HepG2 (cell line): ENCODE results near the gene PROC. TPM values are rescaled to one million over a fixed set of nuclear protein-coding genes. Genes with fewer than 3 reads are reported as not detected.

Experiments
- KDM6A ChIP-seq: IDR thresholded peaks from 2 replicates; pipeline ENCODE4 v1.6.1; 2016; ENCODE audit warnings: low read depth
- KLF6 ChIP-seq: IDR thresholded peaks from 2 replicates; pipeline ENCODE4 v1.8.0; 2016; ENCODE audit warnings: missing biosample characterization, missing genetic modification reagents
- RCOR2 ChIP-seq: IDR thresholded peaks from 2 replicates; pipeline ENCODE4 v1.6.1; 2016; ENCODE audit warnings: missing biosample characterization, missing genetic modification reagents
- RXRB ChIP-seq: IDR thresholded peaks from 2 replicates; pipeline ENCODE4 v1.6.1; 2016; ENCODE audit warnings: borderline replicate concordance, missing genetic modification reagents, missing compliant biosample characterization
- SIX4 ChIP-seq: sonication (generic); formaldehyde crosslinking; IDR thresholded peaks from 2 replicates; pipeline ENCODE4 v1.4.0; 2020; ENCODE audit warnings: missing genetic modification reagents
- ZFP36L1 ChIP-seq: sonication (generic); formaldehyde crosslinking; IDR thresholded peaks from 2 replicates; pipeline ENCODE4 v1.8.0; 2022; ENCODE audit warnings: mild to moderate bottlenecking, missing genetic modification reagents, moderate library complexity
- ZNF354B ChIP-seq: sonication (generic); formaldehyde crosslinking; IDR thresholded peaks from 2 replicates; pipeline ENCODE4 v1.8.0; 2022; ENCODE audit warnings: mild to moderate bottlenecking, missing genetic modification reagents
- ZSCAN21 ChIP-seq: sonication (generic); formaldehyde crosslinking; IDR thresholded peaks from 2 replicates; pipeline ENCODE4 v1.8.0; 2022; ENCODE audit warnings: mild to moderate bottlenecking, missing genetic modification reagents, moderate library complexity, borderline replicate concordance
- polyA plus RNA-seq, 8 experiments: library from polyadenylated mRNA; depleted of rRNA in 3 of 8; stranded (reverse) in 7 of 8; unstranded in 1 of 8; fragments of >200 nt; fragmentation: Illumina TruSeq in 4 of 8; extraction: Trizol in 4 of 8; gene quantifications; 2 replicates each; pipeline versions ENCODE4 v1.2.1 to v1.2.3, GENCODE V29; 2011 to 2016; ENCODE audit warnings: low read depth in 4 of 8, missing spikeins in 1 of 8, mixed read lengths in 1 of 8; ENCODE audit not compliant: insufficient read depth in 1 of 8
- total RNA-seq, 5 experiments: library from RNA; depleted of rRNA; stranded (reverse); fragments of >200 nt; fragmentation: Illumina TruSeq; extraction: Trizol; gene quantifications; 2 replicates each; pipeline ENCODE4 v1.2.3, GENCODE V29; 2016; ENCODE audit warnings: low read depth in 1 of 5
- TF ChIP-seq, protein P1 (sequence below): sonication (generic); formaldehyde crosslinking; IDR thresholded peaks from 2 replicates; pipeline ENCODE4 v1.9.0; 2021; ENCODE audit warnings: mild to moderate bottlenecking, missing genetic modification reagents
- TF ChIP-seq, protein P2 (sequence below): sonication (generic); formaldehyde crosslinking; IDR thresholded peaks from 2 replicates; pipeline ENCODE4 v1.4.0; 2020; ENCODE audit warnings: mild to moderate bottlenecking, missing genetic modification reagents
- TF ChIP-seq, protein P3 (sequence below): sonication (generic); formaldehyde crosslinking; IDR thresholded peaks from 2 replicates; pipeline ENCODE4 v1.5.0; 2020; ENCODE audit warnings: mild to moderate bottlenecking, low read depth, missing genetic modification reagents, borderline replicate concordance
- TF ChIP-seq, protein P4 (sequence below): sonication (generic); formaldehyde crosslinking; IDR thresholded peaks from 2 replicates; pipeline ENCODE4 v1.5.0; 2020; ENCODE audit warnings: missing genetic modification reagents
- TF ChIP-seq, protein P5 (sequence below): sonication (generic); formaldehyde crosslinking; IDR thresholded peaks from 2 replicates; pipeline ENCODE4 v1.5.1; 2020; ENCODE audit warnings: missing genetic modification reagents, mild to moderate bottlenecking, borderline replicate concordance

Gene PROC
- total and polyA plus RNA-seq, 2 of the 13 experiments (the other 11 are each of a cell fraction or from before 2014, with no cell fraction given), result 134 to 185 TPM

DNA sequence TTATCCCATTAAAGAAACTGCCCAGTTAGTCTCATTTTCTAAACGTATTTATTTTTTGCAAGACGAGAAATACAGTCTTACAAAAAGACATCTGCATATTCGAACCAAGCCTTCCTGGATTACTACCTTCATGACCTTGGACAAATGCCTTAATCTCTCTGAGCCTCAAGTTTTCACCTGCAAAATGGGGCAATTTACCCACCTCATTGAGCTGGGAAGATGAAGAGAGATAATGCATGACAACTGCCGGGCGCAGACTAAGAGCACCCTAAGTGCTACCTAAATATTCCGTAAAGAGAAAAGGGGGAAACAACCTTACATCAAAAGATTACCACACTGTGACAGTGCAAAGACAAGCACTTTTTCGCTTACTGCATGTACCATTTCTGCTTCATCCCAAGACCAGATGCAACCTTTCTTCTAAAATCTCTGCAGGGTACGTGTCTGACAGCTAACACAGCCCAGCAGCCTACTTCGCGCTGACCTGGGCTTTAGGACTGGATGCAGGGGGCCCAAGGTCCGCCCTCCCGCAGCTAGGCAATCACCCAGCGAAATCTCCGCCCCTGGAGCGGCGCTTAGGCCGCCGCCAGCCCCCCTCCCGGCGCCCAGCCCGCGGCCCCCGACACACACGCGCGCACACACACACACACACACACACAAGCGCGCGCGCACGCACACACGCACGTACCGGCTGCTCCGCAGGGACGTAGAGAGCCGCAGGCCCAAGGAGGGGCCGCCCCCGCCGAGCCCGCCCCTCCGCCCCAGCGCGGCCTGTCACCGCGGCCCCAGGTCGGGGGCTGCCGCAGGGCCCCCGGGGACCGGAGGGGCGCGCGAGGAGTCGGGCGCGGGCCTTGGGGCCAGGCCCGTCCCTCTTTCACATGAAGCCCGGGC, 31.2 kb upstream of the PROC start (continued):
- TF ChIP-seq, protein P1, sequence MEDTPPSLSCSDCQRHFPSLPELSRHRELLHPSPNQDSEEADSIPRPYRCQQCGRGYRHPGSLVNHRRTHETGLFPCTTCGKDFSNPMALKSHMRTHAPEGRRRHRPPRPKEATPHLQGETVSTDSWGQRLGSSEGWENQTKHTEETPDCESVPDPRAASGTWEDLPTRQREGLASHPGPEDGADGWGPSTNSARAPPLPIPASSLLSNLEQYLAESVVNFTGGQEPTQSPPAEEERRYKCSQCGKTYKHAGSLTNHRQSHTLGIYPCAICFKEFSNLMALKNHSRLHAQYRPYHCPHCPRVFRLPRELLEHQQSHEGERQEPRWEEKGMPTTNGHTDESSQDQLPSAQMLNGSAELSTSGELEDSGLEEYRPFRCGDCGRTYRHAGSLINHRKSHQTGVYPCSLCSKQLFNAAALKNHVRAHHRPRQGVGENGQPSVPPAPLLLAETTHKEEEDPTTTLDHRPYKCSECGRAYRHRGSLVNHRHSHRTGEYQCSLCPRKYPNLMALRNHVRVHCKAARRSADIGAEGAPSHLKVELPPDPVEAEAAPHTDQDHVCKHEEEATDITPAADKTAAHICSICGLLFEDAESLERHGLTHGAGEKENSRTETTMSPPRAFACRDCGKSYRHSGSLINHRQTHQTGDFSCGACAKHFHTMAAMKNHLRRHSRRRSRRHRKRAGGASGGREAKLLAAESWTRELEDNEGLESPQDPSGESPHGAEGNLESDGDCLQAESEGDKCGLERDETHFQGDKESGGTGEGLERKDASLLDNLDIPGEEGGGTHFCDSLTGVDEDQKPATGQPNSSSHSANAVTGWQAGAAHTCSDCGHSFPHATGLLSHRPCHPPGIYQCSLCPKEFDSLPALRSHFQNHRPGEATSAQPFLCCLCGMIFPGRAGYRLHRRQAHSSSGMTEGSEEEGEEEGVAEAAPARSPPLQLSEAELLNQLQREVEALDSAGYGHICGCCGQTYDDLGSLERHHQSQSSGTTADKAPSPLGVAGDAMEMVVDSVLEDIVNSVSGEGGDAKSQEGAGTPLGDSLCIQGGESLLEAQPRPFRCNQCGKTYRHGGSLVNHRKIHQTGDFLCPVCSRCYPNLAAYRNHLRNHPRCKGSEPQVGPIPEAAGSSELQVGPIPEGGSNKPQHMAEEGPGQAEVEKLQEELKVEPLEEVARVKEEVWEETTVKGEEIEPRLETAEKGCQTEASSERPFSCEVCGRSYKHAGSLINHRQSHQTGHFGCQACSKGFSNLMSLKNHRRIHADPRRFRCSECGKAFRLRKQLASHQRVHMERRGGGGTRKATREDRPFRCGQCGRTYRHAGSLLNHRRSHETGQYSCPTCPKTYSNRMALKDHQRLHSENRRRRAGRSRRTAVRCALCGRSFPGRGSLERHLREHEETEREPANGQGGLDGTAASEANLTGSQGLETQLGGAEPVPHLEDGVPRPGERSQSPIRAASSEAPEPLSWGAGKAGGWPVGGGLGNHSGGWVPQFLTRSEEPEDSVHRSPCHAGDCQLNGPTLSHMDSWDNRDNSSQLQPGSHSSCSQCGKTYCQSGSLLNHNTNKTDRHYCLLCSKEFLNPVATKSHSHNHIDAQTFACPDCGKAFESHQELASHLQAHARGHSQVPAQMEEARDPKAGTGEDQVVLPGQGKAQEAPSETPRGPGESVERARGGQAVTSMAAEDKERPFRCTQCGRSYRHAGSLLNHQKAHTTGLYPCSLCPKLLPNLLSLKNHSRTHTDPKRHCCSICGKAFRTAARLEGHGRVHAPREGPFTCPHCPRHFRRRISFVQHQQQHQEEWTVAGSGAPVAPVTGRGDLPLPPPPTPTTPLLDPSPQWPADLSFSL (CRISPR knock-in tag), result peak; percentile 92
- TF ChIP-seq, protein P2, sequence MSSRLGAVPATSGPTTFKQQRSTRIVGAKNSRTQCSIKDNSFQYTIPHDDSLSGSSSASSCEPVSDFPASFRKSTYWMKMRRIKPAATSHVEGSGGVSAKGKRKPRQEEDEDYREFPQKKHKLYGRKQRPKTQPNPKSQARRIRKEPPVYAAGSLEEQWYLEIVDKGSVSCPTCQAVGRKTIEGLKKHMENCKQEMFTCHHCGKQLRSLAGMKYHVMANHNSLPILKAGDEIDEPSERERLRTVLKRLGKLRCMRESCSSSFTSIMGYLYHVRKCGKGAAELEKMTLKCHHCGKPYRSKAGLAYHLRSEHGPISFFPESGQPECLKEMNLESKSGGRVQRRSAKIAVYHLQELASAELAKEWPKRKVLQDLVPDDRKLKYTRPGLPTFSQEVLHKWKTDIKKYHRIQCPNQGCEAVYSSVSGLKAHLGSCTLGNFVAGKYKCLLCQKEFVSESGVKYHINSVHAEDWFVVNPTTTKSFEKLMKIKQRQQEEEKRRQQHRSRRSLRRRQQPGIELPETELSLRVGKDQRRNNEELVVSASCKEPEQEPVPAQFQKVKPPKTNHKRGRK (CRISPR knock-in tag), result no peak
- TF ChIP-seq ZSCAN21 (CRISPR knock-in tag) (no peak; the same call in 1 of the 2 replicates), RXRB (CRISPR knock-in tag) (no peak), ZNF354B (CRISPR knock-in tag) (peak; percentile 91), ZFP36L1 (CRISPR knock-in tag) (peak; percentile 21; the same call in 1 of the 2 replicates), KDM6A (CRISPR knock-in tag) (peak; percentile 15; the same call in 1 of the 2 replicates), KLF6 (0 out of 2 replicates have a peak, but pooled peaks have one; percentile 47), RCOR2 (CRISPR knock-in tag) (peak; percentile 39; the same call in 1 of the 2 replicates), SIX4 (CRISPR knock-in tag) (no peak; the same call in 1 of the 2 replicates)
- TF ChIP-seq, protein P3, sequence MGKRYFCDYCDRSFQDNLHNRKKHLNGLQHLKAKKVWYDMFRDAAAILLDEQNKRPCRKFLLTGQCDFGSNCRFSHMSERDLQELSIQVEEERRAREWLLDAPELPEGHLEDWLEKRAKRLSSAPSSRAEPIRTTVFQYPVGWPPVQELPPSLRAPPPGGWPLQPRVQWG (CRISPR knock-in tag), result no peak
- TF ChIP-seq, protein P4, sequence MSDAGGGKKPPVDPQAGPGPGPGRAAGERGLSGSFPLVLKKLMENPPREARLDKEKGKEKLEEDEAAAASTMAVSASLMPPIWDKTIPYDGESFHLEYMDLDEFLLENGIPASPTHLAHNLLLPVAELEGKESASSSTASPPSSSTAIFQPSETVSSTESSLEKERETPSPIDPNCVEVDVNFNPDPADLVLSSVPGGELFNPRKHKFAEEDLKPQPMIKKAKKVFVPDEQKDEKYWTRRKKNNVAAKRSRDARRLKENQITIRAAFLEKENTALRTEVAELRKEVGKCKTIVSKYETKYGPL (CRISPR knock-in tag), result no peak
- TF ChIP-seq, protein P5, sequence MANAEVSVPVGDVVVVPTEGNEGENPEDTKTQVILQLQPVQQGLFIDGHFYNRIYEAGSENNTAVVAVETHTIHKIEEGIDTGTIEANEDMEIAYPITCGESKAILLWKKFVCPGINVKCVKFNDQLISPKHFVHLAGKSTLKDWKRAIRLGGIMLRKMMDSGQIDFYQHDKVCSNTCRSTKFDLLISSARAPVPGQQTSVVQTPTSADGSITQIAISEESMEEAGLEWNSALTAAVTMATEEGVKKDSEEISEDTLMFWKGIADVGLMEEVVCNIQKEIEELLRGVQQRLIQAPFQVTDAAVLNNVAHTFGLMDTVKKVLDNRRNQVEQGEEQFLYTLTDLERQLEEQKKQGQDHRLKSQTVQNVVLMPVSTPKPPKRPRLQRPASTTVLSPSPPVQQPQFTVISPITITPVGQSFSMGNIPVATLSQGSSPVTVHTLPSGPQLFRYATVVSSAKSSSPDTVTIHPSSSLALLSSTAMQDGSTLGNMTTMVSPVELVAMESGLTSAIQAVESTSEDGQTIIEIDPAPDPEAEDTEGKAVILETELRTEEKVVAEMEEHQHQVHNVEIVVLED, result peak; percentile 96
